IPS-11a (cell line): Measurements from ENCODE around the gene PLRG1.
"Not testable (repeated sequence)": the region's sequence is repeated elsewhere in the genome, so short reads cannot be mapped to it uniquely, and the experiment has no call there.

Experiments used
- H3K4me3 ChIP-seq: one replicate; pipeline ENCODE4 v1.5.1; 2013; ENCODE audit warnings: low read depth, low read length, control low read depth

Gene PLRG1

DNA sequence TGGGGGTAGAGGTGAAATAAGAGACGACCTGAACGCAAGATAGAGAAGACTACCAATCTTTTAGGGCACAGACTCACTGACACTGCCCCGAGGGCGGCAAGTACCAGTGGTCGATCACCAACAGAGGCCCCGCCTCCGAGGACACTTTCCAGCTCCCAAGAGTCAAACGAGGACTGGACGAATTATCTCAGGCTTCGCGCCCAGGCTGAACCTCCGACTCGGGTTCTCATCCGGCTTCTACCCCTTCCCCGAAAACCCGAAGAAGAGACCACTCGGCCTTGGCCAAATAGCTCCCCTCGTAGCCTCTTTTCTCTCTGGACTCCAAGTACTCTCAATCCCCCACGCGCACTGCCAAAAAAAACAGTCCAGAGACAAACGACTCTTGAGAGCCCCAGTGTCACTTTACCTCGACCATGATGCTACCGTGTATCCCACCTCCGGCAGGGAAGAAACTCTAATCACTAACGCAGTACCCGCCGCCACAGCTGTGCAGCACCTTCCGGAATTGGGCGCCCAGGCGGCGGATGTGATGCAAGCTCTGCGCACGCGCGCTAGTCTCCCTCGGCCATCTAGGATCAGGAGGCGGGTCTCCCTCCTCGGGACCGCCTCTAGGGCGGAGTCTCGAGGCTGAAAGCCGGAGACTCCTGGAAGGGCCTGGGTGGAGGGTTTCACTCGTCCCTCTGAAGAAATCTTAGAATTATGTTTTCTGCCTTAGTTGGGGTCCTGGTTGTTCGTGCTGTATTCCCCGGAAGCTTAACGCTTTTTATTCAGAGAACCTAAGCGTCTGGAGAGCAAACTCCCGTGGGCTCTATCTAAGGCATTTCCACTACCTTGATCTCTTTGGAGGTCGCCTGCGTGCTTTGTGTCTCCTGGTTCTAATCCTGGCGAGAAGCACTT lies at the start of gene PLRG1:
TSS of gene PLRG1 (minus strand) at position 507 of the 897 bp plus-strand sequence. CDS start at position 415, 92 bp downstream.
- H3K4me3 ChIP-seq: peak within 1 kb of the TSS; percentile 95

DNA sequence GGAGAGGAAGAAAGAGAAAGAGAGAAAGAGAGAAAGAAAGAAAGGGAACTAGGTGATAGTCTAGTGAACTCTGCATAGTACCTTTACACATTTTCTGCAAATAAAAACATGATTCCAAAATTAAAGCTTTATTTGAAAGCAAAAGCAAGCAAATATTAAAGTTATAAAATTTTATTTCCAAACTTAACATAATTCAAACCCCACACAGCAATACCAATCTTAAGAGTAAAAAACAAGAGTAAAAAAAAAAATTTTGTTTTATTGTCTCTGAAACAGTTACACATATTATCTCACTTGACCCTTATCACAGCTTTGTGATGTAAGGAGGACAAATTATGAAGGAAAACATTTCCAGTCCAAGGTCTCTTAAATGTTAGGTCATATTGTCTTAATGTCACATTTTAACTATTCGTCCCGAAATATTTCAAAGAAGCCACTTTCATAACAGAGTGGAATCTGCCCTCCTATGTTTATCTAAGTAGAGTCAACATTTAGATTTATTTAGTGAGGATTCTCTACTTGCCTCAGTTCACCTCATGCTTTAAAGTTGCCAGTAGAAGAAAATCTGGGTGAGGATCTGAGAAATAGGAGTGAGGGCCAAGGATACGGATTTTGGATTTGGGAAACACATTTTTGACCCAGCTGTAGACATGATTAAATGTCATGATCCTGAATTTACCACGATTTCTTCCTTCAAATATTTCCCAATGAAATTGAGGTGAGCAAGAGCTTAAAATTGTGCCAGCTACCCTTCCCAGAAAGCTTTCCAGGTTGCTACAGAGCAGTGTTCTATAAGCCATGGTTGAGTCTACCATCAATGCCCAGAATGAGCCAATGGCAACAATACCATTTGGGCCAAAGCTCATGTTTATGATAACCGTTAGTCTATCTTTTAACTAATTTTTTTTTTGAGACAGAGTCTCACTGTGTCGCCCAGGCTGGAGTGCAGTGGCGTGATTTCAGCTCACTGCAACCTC lies 47.9 kb upstream of the PLRG1 start:
- no peak overlapping the region for H3K4me3 ChIP-seq

DNA sequence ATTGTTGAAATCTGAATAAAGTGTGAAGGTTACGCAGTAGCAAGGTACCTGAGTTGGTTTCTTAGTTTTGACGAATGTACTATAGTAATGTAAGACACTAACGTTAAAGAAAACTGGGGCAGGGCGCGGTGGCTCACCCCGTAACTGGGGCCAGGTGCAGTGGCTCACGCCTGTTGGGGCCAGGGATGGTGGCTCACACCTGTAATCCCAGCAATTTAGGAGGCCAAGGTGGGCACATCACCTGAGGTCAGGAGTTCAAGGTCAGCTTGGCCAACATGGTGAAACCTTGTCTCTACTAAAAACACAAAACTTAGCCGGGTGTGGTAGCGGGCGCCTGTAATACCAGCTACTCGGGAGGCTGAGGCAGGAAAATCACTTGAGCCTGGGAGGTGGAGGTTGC lies 47.1 kb upstream of the PLRG1 start:
- H3K4me3 ChIP-seq: not testable (repeated sequence)

DNA sequence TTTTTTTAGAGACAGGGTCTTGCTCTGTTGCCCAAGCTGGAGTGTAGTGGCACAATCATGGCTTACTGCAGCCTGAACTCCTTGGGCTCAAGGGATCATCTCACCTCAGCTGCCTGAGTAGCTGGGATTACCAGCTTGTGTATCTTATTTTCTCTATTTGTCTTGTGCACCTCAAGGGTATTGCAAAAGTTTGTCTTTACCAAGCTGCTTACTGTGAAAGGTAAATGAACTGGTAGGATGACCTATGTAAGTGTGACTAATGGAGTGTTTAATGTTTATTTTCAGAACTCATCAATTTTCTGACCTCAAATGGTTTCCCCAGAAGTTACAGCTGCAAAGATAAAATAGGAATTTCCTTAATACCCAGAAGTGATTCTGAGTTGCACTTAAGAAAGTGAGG lies 45.6 kb upstream of the PLRG1 start:
- no peak overlapping the region for H3K4me3 ChIP-seq

DNA sequence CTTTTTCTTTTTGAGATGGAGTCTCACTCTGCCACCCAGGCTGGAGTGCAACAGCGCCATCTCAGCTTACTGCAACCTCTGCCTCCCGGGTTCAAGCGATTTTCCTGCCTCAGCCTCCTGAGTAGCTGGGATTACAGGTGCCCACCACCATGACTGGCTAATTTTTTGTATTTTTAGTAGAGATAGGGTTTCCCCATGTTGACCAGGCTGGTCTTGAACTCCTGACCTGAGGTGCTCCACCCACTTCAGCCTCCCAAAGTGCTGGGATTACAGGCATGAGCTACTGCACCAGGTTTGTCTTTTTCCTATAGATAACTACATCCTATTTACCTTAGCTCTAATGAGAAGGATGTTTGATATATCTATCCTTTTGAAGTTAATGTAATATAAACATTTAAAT lies 44.1 kb upstream of the PLRG1 start:
- not testable (repeated sequence) for H3K4me3 ChIP-seq

DNA sequence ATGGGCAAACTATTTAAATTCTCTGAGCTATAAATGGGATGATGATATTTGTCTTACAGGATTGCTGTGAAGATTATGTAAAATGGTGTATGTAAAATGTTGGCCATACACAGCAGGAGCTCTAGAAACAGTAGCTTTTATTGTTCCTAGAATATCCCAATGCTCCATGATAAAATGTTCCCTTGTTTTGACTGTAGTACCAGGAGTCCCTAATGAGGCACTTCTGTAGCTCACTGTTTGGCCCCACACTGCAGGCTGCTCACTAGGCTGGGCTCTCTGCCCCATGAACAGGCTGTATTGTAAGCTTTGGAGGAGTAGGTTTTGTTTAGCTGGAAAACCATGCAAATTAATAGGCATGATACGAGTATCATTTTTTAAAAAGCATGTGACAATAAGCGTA lies 43.7 kb upstream of the PLRG1 start:
- H3K4me3 ChIP-seq: no peak overlapping the region

DNA sequence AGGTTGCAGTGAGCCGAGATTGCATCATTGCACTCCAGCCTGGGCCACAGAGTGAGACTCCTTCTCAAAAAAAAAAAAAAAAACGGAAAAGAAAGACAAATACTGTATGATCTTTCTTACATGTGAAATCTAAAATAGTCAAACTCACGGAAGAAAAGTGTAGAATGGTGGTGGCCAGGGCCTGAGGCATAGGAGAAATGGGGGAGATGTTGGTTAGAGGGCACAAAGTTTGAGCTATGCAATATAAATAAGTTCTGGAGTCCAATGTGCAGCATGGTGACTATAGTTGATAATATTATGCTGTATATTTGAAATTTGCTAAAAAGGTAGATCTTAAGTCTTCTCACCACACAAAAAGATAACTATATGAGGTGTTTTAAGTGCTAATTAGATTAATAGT lies 41.7 kb upstream of the PLRG1 start:
- no peak overlapping the region for H3K4me3 ChIP-seq

DNA sequence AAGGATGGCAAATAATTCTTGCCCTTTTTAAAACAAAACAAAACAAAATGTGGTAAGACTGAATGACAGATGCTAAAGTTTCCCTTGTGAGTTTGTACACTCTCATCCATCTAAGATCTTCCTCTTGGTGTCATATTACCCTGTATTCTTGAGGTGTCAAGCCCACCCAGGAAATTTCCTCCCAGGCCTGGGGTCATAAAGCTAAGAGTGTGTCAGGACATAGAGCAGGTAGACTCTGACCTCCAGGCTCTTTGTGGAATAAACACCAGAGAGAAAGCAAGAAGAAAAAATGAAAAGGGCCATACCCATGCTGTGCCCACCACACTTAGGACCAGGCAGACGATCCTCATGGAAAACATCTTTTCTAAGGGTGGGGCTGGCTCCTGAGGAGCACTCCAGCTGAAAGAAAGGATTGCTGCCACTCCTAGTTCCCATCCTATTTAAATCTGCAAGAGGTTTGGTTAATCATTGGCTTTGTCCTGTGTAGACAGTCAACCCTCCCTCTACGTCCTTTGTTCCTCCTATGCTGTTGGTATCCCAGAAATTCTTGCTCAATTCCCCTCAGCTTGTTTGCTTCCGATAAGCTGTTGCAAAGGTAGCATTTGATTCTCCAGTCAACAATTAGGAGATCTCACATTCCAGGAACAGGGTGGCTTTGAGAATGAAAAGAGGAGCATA lies 40.3 kb upstream of the PLRG1 start, which contains the start of gene FGA:
TSS of gene FGA (minus strand) at position 414 of the 678 bp plus-strand sequence. CDS start at position 359, 55 bp downstream.
- no peak within 1 kb of the TSS for H3K4me3 ChIP-seq

DNA sequence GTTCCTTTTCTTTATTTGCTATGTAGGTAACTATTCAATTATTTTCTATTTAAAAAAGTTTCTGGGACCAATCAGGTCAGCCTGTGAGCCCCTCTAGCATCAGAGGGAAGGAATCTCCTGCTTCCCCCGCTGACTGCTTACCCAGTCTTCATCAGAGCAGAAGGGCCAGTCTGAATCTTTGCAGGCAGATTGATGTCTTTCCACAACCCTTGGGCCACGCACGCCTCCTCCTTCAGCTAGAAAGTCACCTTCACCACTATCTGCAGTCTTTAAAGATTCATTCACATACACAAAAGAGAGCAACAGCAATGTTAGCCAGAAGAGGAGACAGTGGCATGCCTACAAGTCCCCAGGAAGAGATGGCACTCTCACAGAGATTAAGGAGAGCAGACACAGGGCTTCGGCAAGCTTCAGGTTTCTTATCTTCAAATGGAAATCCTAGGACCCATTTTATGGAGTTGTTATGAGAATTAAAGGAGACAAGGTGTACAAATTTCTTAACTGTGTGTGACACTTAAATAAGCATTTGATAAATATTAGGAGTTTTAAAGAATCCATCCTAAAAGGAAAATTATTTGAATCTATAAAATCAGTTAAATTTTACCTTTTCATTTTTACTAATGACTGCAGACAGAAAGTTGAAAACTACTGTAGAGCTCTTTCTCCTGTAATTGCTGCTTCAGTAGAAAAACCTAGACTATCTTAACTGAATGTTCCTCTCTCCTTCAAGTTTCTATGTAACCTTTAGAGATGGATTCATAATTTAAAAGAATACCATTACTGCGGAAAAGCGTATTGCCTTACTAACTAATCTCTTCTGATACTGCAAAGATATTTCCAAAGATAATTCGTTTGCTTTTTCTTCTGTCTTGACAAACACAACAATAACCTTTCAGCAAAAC lies 39.3 kb upstream of the PLRG1 start:
- no peak overlapping the region for H3K4me3 ChIP-seq

DNA sequence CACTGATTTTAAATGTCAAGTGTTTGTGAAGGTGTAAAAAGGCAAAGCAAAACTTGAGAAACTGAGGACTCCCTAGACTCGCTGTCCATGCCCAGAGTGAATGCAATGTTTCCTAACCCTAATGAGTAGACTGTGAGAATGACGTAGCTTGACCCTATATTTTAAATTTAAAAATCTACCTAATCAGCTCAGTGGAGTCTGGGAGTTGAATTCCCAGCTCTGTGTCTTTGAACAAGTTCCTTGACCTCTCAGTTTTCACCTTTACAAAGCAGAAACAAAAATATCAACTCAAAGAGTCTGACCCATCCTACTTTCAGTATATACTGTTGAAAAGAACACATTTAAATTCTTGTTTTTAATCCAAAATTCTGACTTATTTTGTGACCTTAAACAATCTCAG lies 38.0 kb upstream of the PLRG1 start:
- H3K4me3 ChIP-seq: no peak overlapping the region

DNA sequence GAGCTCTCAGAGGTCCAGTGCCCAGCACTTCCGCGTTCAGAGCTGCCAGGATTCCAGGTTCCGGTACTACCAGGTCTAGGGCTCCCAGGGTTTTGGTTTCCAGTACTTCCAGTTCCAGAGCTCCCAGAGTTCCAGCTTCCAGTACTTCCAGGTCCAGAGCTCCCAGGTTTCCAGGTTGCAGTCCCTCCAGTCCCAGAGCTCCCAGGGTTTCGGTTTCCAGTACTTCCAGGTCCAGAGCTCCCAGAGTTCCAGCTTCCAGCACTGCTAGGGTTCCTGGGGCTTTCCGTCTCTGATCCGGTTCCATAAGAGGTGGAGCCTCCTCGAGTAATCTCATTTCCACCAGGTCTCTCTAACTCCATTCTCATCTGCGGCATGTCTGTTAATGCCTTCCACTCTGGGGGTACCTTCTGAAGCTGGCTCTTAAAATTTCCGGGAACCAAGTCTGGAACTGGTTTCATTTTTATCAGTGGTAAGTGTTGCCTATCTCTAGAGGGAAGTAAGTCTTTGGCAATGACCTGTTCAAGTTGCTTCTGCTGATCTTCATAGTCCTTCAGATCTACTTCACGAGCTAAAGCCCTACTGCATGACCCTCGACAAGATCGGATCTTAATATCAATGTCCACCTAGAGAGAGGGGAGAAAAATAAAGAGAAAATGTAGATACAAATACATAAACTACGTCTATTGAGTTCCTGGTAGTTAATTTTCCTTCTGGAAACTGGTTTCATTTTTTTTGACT lies 36.3 kb upstream of the PLRG1 start:
- H3K4me3 ChIP-seq: no peak overlapping the region

DNA sequence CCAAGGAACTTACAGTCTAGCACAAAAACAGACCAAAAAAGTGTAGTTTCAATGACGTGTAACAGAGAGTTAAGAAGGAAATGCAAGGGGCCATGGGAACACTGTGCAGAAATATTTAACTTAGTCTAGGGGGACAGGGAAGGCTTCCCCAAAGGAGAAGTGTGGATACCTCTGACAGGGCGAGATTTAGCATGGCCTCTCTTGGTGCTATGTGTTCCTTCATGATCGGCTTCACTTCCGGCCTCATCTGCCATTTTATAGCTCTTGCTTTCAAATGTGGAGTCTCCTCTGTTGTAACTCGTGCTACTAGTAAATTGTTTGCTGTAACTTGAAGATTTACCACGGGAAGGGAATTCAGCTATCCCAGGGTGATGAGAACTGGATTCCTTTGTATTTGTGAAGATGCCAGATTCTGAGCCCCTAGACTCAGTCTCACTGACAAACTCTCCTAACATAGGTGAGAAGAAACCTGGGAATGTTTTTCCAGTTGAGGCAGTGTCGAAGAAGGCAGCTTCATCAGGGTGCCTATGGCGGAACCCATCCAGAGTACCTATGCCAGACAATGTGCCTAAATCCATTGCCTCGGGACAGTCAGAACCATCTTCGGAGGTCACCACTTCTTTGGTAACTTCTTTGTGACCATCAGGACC lies 35.3 kb upstream of the PLRG1 start:
- H3K4me3 ChIP-seq: no peak overlapping the region

DNA sequence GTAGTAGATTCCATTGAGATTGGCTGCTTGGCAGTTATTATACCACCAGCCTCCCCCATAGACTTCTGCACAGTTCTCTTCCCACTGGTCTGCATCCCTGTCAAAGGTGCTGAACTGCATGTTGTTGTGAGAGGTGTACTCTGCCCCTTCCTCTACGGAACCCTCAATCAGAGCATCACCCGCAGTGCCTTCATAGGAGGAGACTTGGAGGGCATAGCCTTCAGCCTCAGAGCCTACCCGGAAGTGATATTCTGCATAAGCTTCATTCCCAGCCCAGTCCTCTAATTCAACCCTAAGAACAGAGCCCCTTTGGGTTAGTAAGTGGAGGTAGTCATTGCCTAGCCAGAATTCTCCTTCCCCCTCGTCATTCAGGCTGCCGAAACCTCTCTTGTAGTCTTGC lies 34.1 kb upstream of the PLRG1 start:
- no peak overlapping the region for H3K4me3 ChIP-seq

DNA sequence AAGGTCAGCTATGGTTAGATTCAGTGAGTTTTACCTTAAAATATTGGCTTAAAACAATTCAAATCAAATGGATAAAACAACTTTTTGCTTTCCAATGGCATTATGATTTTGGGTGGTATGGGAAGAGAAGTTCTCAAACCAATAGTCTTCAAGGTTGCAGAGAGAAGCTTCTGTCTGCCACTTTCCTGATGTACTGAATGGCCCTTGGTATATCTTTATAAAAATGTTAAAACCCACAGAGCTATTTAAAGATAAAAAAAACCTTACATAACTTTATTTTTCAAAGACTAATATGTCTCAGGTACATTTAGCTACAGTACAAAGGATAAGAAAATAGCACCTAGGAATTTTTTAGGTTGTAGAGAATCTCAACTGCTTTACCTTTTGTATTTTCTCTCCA lies 33.5 kb upstream of the PLRG1 start:
- no peak overlapping the region for H3K4me3 ChIP-seq

DNA sequence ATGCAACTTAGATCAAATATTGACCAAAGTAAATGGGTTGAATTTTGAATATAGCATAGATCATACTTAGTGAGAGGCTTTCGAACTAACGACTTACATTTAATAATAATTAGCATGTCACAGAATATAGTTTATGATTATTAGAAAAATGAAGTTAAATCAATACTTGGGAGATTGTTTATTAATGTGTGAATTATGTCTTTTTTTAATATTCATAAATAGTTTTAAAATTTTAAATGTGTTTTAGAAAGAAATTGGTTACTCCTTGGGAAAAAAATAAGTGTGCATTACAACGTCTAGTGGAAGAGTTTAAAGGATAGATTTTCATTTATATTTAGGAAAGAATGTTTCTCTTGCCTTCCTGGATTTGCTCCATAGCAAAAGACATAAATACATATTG lies 33.0 kb upstream of the PLRG1 start:
- H3K4me3 ChIP-seq: no peak overlapping the region

DNA sequence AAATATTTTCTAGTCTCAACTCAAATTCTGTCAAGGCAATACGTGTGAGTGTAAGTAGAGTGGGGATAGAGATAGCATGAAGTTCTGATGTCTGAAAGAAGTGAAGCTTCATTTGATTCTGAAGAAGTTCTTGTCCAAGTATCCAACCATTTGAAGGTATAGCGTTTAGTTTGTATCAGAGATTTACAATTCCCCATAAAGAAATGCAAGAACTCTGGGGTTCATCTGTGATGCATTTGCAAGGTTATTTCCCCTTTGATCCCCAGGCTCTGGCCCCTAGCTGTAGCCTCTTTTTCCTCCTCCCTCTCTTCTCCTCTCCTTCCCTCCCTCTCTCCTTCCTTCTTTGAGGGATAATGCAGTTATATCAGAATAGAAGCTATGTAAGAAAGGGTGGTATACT lies 32.5 kb upstream of the PLRG1 start:
- H3K4me3 ChIP-seq: no peak overlapping the region

DNA sequence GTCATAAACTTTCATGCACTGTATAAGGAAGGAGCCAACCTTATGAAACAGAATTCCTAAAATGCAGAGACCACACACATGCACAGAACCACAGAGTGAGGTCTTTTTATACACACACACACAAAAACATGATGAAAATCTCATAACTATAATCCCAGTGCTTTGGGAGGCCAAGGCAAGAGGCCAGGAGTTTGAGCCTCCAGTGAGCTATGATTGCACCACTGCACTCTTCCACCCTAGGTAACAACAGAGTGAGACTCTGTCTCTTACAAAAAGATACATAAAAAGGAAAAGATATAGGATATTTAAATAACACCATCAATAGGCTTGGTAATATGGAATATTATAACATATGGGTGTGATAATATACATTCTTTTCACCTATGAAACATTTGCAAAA lies 29.7 kb upstream of the PLRG1 start:
- H3K4me3 ChIP-seq: no peak overlapping the region

DNA sequence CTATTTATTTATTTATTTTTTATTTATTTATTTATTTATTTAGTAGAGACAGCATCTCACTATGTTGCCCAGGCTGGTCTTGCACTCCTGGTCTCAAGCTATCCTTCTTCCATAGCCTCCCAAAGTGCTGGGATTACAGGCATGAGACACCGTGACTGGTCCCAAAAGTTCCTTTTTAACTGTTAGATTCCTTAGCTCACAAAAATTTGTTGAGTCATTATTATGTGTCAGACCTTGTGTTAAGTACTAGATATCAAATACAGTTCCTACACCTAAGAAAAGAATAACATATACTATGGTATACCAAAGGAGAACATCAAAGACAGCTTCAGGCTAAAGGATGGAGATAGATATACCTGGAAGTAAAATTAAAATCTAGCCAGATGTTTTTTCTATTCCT lies 28.7 kb upstream of the PLRG1 start:
- H3K4me3 ChIP-seq: no peak overlapping the region

DNA sequence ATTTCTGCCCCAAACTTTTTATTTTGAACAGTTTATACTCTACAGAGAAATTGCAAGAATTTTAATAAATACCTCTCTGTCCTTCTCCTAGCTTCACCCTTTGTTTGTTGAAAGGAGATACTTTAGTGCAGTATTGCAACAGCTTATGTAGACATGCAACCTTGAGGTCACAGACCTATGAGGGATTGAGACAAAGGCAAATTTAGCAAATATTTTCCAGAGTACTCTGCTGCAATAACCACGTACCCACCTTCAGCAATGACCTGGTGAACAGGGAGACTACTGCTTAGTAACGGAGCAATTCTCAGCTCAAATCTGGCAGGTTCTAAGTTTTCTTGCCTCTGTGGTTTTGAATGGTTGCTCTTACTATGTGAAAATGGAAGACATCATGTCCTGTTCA lies 27.1 kb upstream of the PLRG1 start:
- no peak overlapping the region for H3K4me3 ChIP-seq
